Effector CD8-positive, alpha-beta T cell (primary cell): ENCODE results near the gene FSTL4.

Experiments used
- DNase-seq: peaks from one replicate; lab custom pipeline; 2025; lab: John Stamatoyannopoulos, UW

Gene FSTL4

DNA sequence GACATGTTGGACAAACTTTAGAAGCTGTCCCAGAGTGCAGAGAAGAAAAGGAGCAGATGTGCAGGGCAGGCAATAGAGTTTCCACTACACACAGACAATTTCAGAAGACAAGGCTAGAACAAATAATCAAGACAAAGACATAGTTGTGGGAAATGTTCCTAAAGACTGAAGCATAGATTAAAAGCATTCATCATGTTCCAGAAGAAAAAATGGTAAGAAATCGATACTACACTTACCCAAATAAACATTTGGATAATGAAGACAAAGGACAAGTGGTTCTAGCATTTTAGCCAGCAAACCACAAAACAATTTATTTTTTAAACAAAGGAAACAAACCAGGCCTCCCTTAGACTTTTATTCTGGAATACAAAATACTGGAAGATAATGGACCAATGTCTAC, 97.9 kb downstream of the FSTL4 start:
- DNase-seq: no peak

DNA sequence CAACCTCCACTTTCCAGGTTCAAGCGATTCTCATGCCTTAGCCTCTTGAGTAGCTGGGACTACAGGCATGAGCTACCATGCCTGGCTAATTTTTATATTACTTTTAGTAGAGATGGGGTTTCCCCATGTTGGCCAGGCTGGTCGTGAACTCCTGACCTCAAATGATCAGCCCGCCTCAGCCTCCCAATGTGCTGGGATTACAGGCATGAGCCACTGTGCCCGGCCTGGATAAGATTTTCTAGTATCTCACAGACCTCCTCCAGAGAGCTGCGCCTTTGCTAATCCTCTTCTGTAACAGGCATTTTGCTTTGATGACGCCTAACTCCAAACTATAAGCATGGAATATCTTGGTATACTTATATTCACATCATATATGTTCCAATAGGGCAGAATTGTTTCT, 99.4 kb downstream of the FSTL4 start:
- no peak for DNase-seq

GRCh38 chr5:133511653-133512235, 100.6 kb downstream of the FSTL4 start:
- DNase-seq: no peak

GRCh38 chr5:133510634-133511262, 101.6 kb downstream of the FSTL4 start:
- no peak for DNase-seq

- DNase-seq: no peak
These were observed 102.6 kb downstream of the FSTL4 start for GRCh38 chr5:133509742-133510079.

DNA sequence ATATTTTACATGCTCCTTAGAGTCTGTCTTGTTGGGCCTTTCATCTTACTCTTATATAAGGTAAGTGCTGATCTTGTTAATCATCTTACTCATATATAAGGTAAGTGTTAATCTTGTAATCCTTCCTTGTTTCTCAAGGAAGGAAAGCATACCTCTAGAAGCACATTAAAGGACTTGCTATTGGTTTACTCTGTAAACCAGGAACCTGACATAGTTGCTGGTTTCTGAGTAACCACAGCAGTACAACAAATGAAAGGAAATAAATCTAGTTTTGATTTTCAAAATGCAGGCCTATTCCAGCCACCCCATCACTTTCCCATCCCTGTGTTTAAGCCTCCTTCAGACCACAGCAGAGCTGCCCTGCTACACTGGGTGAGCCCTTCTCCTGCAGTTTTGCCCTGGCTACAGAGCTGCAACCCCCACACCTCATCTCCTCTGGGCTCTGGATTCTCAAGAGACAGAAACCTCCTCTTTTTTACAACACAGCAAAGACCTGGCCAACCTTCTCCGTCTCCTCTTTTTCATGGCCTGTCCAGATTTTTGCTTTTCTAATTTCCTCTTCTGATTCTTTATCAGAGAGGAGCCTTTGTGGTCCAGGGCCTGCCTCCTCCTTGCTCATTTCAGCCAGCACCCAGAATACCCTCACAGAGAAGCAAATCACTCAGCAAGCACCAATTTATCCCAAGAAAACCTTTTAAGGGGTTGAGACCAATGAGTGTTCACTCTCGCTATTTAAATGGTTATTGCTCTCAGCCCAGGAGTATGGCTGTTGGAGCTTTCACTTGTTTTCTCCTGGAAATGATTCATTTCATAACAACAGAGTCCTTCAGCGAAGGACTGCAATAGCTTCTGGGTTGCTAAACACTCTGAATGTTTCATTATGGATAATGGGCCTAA, 103.2 kb downstream of the FSTL4 start:
- no peak for DNase-seq

DNA sequence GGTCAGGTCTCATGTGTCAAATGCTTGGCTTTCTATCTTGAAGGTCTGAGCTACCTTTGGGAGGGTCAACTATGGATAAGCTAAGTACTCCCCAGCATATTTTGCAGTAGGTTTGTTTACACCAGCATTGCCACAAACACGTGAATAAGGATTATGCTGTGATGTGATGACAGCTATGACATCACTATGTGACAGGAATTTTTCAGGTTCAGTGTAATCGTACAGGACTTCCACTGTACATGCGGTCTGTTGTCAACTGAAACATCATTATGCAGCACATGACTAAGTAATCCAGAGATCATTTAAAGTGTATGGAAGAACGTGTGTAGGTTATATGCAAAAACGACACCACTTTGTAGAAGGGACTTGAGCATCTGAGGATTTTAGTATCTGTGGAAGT, 104.0 kb downstream of the FSTL4 start:
- DNase-seq: no peak

- no peak for DNase-seq
These were observed 106.2 kb downstream of the FSTL4 start for GRCh38 chr5:133506181-133506580.

- DNase-seq: no peak
These were observed 108.8 kb downstream of the FSTL4 start for GRCh38 chr5:133503511-133503910.

DNA sequence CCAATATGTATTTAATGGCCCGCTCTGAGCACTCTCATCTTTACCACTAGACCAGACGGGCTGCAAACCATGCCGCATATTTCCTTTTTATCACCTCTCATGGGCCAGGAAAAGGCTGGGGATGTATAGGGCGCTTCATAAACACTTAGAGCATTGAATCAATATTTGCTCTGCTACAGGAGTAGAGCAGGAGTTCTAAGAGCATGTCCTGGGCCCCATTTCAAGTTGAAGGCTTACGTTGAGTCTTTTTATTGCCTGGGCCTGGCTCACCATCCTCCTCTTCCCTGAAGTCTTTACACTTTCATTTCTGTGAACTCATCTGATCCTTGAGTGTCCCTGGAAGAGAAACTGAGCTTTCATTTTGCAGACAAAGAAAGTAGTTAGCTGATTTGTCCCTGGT, 112.4 kb downstream of the FSTL4 start:
- no peak for DNase-seq

GRCh38 chr5:133497608-133498348, 114.6 kb downstream of the FSTL4 start:
- no peak for DNase-seq

DNA sequence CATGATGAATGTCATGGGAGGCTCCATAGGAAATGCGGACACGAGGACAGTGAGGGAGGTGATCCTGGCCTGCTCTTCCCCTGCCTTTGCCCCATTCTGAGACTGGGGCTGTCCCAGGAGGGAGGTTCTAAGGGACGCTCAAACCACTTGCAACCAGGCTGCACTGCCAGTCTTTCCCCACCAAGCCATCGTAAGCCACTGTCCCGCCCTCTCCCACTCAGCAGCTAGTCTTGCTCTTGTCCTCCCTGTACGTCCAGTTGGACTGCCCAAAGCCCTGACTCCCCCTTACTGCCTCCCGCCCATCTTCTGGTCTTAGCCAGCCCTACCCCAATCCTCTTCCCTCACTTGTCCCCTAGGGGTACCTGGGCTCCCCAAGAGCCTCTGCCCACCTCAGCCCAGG, 115.7 kb downstream of the FSTL4 start:
- DNase-seq: no peak

DNA sequence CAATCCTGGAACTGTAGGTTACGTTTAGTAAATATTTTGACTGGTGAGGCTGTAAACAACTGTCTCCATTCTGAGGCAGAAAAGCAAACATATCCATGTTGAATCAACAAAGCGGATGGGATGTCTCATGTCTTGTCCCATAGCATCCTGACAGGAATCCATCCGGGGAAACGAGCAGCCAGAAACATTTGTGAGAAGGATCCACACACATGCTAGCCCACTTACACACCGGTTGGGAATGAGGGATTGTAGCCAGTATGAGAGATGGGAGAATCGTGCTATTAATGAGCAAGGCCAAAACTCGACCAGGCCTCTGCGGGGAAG, 117.5 kb downstream of the FSTL4 start:
- no peak for DNase-seq

GRCh38 chr5:133494232-133494922, 118.0 kb downstream of the FSTL4 start:
- DNase-seq: no peak

- no peak for DNase-seq
These were observed 122.7 kb downstream of the FSTL4 start for GRCh38 chr5:133489632-133490031.

DNA sequence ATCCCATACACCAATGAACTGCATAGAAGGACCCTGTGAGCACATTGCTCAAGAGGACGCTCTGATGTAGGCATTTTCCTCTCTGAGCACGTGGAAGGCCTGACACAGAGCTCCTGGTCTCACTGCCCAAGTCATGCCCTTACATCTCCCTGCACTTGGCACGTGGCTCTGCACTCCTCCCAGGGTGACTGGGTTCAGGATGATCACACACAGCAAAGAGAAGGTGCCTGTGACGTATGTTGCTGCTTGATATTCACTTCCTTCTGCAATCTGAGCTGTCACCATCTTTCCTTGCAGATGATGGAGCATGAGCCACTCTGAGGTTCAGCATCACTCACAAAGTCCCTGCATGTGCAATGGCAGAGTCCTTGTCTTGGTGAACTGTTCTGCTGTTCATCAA, 125.2 kb downstream of the FSTL4 start:
- DNase-seq: no peak

- DNase-seq: no peak
These were observed 126.9 kb downstream of the FSTL4 start for GRCh38 chr5:133485468-133485867.

DNA sequence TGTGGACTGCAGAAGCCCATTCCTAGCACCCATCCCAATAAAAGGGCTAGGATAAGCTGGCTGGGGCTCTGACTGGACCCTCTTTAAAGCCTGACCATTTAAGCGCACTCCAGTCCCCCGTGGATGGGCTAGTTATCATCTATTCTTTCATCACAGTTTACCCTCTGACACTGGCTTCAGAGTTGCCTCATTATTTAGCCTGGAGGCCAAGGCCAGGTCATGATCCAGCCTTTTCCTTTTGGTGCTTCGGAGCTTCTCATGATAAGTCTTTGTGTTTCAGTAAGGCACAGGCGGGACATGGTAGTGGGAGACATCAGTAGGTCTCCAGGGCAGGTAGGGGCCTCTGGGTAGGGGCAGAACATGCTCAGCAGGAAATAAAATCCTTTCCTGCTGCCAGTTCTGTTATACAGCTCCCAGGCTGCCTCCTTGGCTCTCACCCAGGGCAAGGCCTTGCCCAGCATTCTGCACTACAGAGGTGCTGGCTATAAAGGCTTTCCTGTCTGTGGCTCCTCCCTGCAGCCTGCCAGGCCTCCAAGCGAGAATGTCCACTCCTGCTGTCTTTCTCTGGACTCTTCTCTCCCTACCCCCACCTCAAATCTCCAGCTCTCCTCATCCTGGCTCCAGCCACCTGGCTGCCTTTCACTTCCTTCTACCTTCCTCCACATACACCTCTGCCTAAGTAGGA, 128.8 kb downstream of the FSTL4 start:
- DNase-seq: no peak

DNA sequence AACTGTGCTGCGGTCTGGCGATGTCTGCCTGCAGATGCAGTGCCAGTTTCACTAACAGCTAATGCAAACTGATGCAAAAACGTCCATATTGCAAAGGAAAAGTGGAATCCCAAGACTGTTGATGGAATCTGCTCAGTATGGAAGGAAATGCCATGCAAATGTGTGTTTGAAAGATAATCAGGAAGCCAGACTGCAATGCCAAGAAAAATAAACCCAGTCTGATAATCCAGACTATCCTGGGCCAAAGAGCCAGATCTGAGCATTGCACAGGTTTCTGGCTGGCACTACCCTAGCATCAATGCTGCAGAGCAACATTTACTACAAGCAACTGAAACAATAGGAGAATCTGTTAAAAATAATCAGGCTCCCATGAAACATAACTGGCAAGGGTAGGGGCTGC, 130.3 kb downstream of the FSTL4 start:
- DNase-seq: no peak

DNA sequence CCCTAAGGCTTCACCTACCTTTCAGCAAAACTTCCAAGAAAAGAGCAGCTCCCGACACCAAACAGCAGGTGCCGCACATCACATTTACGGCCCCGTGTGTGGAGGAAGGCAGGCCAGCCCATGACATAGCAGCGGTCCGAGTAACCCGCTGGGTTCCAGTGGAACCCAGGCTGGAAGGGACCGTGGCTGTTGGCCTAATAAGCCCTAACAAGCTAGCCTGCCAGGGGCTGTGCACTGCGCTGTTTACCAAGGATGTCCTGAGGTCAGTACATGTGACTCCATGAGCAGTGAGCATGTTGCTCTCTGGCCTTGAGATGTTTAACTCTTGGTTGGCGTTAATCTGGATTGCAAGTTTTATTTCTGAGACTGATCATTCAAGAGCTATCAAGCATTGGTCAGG, 131.5 kb downstream of the FSTL4 start:
- no peak for DNase-seq

- DNase-seq: no peak
These were observed 132.0 kb downstream of the FSTL4 start for GRCh38 chr5:133480366-133480765.
